ENCODE data around the gene MEF2C.
A peak's percentile ranks its signal among the peaks of the same experiment; 100 is the strongest.

Gene MEF2C

GRCh38 chr5:88888291-88888690 is 5.3 kb upstream of the MEF2C start:
- DNase-seq (ENCODE audit: low spot score), result no peak

- DNase-seq (ENCODE audit: low spot score), result no peak
These were observed 4.4 kb upstream of the MEF2C start for GRCh38 chr5:88887342-88887741.

GRCh38 chr5:88886746-88887341 is 3.9 kb upstream of the MEF2C start:
- no peak for DNase-seq (ENCODE audit: low spot score)

- no peak for DNase-seq (ENCODE audit: low spot score)
These were observed 3.3 kb upstream of the MEF2C start for GRCh38 chr5:88886252-88886651.

- no peak for DNase-seq (ENCODE audit: low spot score)
These were observed 2.0 kb upstream of the MEF2C start for GRCh38 chr5:88885002-88885401.

- DNase-seq (ENCODE audit: low spot score), result no peak
These were observed 1.6 kb upstream of the MEF2C start for GRCh38 chr5:88884608-88884877.

- DNase-seq (ENCODE audit: low spot score), result peak; percentile 55
These were observed 1.0 kb upstream of the MEF2C start for GRCh38 chr5:88883836-88884607.

GRCh38 chr5:88882276-88883038 is 527 bp downstream of the MEF2C start:
- no peak for DNase-seq (ENCODE audit: low spot score)

GRCh38 chr5:88881571-88881971 is 1.4 kb downstream of the MEF2C start:
- no peak for DNase-seq (ENCODE audit: low spot score)

- no peak for DNase-seq (ENCODE audit: low spot score)
These were observed 2.8 kb downstream of the MEF2C start for GRCh38 chr5:88880201-88880600.

- DNase-seq (ENCODE audit: low spot score), result no peak
These were observed 3.3 kb downstream of the MEF2C start for GRCh38 chr5:88879724-88880123.

- DNase-seq (ENCODE audit: low spot score), result no peak
These were observed 4.0 kb downstream of the MEF2C start for GRCh38 chr5:88878976-88879375.

- no peak for DNase-seq (ENCODE audit: low spot score)
These were observed 5.2 kb downstream of the MEF2C start for GRCh38 chr5:88877826-88878225.

- DNase-seq (ENCODE audit: low spot score), result no peak
These were observed 6.3 kb downstream of the MEF2C start for GRCh38 chr5:88876714-88877113.

- no peak for DNase-seq (ENCODE audit: low spot score)
These were observed 7.4 kb downstream of the MEF2C start for GRCh38 chr5:88875341-88876234.

GRCh38 chr5:88873447-88873846 is 9.5 kb downstream of the MEF2C start:
- no peak for DNase-seq (ENCODE audit: low spot score)

- no peak for DNase-seq (ENCODE audit: low spot score)
These were observed 10.0 kb downstream of the MEF2C start for GRCh38 chr5:88872971-88873370.

- DNase-seq (ENCODE audit: low spot score), result no peak
These were observed 12.7 kb downstream of the MEF2C start for GRCh38 chr5:88870285-88870684.

GRCh38 chr5:88868468-88869068 is 14.4 kb downstream of the MEF2C start:
- no peak for DNase-seq (ENCODE audit: low spot score)

GRCh38 chr5:88867638-88868037 is 15.3 kb downstream of the MEF2C start:
- no peak for DNase-seq (ENCODE audit: low spot score)

GRCh38 chr5:88863523-88863922 is 19.5 kb downstream of the MEF2C start:
- no peak for DNase-seq (ENCODE audit: low spot score)

All from globus pallidus (tissue), 1 donor.